Neural cell (in vitro differentiated cells): ENCODE data around the gene GPAT3.

Source experiments
- MXI1 ChIP-seq: fragments of 450-650 bp; conservative IDR thresholded peaks from 2 replicates; pipeline ENCODE4 v1.6.1; 2014; ENCODE audit warnings: antibody characterized with exemption, mild to moderate bottlenecking; ENCODE audit not compliant: poor library complexity, severe bottlenecking
- POLR2AphosphoS5 ChIP-seq: IDR thresholded peaks from 2 replicates; pipeline ENCODE4 v1.6.1; 2012
- RAD21 ChIP-seq: fragments of 450-650 bp; conservative IDR thresholded peaks from 2 replicates; pipeline ENCODE4 v1.6.1; 2014; ENCODE audit warnings: antibody characterized with exemption, mild to moderate bottlenecking, moderate library complexity
- TF ChIP-seq, protein P1 (sequence below): fragments of 450-650 bp; IDR thresholded peaks from 2 replicates; pipeline ENCODE4 v1.5.1; 2014; ENCODE audit warnings: antibody characterized with exemption, mild to moderate bottlenecking, moderate library complexity; ENCODE audit not compliant: poor library complexity, severe bottlenecking

DNA sequence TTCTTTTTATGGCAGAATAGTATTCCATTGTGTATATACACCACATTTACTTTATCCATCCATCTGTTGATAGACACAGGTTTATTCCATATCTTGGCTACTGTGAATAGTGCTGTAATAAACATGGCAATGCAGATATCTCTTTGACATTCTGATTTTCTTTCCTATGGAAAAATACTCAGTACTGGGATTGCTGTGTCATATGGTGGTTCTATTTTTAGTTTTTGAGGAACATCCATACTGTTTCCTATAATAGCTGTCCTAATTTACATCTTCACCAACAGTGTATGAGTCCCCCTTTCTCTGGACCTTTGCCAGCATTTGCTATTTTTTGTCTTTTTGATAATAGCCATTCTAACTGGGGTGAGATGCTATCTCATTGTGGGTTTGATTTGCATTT lies 73.5 kb downstream of the GPAT3 start:
- TF ChIP-seq, protein P1, sequence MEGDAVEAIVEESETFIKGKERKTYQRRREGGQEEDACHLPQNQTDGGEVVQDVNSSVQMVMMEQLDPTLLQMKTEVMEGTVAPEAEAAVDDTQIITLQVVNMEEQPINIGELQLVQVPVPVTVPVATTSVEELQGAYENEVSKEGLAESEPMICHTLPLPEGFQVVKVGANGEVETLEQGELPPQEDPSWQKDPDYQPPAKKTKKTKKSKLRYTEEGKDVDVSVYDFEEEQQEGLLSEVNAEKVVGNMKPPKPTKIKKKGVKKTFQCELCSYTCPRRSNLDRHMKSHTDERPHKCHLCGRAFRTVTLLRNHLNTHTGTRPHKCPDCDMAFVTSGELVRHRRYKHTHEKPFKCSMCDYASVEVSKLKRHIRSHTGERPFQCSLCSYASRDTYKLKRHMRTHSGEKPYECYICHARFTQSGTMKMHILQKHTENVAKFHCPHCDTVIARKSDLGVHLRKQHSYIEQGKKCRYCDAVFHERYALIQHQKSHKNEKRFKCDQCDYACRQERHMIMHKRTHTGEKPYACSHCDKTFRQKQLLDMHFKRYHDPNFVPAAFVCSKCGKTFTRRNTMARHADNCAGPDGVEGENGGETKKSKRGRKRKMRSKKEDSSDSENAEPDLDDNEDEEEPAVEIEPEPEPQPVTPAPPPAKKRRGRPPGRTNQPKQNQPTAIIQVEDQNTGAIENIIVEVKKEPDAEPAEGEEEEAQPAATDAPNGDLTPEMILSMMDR = no peak
- TF ChIP-seq MXI1 (no peak), RAD21 (no peak), POLR2AphosphoS5 (no peak)
